ENCODE data around the gene PDXP.
A peak's percentile ranks its signal among the peaks of the same experiment; 100 is the strongest.

PDXP gene

GRCh38 chr22:37696657-37697537 lies 38.4 kb downstream of the PDXP start, which contains the start of gene TRIOBP:
Gene TRIOBP, plus strand, starts transcription at chr22:37697048. Its CDS starts 4,318 bp downstream, at chr22:37701366.
- DNase-seq (ENCODE audit: low read depth in 2 of 2), result peak; percentile 60 to 80

DNA sequence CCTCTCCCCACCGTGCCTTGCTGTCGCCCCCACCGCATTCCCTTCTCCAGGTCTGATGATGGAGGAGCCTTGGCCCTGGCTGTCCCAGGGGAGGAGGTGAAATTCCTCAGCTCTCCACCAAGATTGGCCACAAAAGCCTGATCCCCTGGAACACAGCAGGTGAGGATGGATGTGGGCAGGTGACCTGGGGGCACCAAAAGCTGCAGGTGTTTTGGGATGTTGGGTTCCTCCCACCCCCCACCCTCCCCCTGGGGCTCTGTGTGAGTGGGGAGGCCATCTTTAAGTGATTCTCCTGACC lies 39.0 kb downstream of the PDXP start:
- no peak for DNase-seq (ENCODE audit: low read depth in 2 of 2)

- DNase-seq (ENCODE audit: low read depth in 2 of 2), result no peak
These were observed 42.7 kb downstream of the PDXP start for GRCh38 chr22:37701141-37701786.

- DNase-seq (ENCODE audit: low read depth in 2 of 2), result no peak
These were observed 45.4 kb downstream of the PDXP start for GRCh38 chr22:37703906-37704305.

DNA sequence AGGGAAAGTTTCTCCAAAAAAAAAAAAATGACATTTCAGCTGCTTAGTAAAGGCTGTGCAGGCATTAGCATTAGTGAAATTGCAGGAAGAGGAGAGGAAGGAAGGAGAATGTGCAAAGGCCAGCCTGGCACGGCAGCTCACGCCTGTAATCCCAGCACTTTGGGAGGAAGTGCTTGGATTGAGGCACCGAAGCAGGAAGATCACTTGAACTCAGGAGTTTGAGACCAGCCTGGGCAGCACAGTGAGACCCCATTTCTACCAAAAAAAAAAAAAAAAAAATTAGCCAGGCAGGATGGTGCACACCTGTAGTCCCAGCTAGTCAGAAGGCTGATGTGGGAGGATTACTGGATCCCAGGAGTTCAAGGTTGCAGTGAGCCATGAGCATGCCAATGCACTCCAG lies 46.1 kb downstream of the PDXP start:
- no peak for DNase-seq (ENCODE audit: low read depth in 2 of 2)

DNA sequence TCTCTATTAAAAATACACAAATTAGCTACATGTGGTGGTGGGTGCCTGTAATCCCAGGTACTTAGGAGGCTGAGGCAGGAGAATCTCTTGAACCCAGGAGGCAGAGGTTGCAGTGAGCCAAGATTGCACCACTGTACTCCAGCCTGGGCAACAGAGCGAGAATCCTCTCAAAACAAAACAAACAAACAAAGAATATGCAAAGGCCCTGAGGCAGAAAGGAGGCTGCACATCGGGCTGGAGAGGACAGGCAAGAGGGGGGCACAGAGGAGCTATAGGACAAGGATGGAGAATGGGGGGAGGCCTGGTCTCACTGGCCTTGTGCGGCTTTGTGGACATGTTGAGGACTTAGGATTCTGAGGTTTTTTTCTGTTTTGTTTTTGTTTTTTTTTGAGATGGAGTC lies 46.7 kb downstream of the PDXP start:
- no peak for DNase-seq (ENCODE audit: low read depth in 2 of 2)

GRCh38 chr22:37708580-37709444 lies 50.3 kb downstream of the PDXP start:
- DNase-seq (ENCODE audit: low read depth in 2 of 2), result no peak

- DNase-seq (ENCODE audit: low read depth in 2 of 2), result no peak
These were observed 50.9 kb downstream of the PDXP start for GRCh38 chr22:37709445-37709765.

DNA sequence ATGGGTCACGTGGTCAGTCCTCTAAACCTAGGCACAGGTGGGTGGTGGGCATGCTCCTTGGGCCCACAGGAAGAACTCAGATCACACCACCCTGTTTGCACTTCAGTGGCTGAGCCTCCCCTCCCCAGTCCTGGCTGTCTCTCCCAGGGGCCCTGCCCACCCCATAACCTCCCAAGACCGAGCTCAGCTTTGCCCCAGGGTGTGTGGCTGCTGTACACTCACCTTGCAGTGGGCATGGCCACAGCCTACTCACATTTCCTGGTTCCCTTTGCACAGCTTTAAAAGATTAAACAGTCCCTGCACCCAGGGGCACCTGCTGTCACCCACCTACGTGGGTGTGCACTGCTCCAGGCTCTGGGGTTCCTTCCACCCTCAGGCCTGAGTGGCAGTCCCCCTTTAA lies 52.2 kb downstream of the PDXP start:
- no peak for DNase-seq (ENCODE audit: low read depth in 2 of 2)

DNA sequence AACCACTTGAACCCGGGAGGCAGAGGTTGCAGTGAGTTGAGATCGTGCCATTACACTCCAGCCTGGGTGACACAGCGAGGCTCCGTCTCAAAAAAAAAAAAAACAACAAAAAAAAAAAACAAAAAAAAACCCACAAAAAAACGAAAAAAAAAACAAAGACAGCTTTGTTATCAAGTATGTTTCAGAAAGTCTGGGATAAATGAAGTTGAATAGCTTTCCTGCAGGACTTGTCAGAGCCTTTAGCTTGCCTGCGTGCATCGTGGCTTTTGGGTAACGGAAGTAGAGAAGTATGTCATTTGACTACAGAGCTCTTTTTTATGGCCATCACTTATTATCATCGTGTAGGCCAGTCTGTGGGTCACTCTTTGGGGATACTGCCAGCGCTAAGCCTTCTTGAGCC lies 53.0 kb downstream of the PDXP start:
- no peak for DNase-seq (ENCODE audit: low read depth in 2 of 2)

GRCh38 chr22:37713761-37714160 lies 55.2 kb downstream of the PDXP start:
- DNase-seq (ENCODE audit: low read depth in 2 of 2), result no peak

- DNase-seq (ENCODE audit: low read depth in 2 of 2), result no peak
These were observed 56.1 kb downstream of the PDXP start for GRCh38 chr22:37714634-37715033.

- no peak for DNase-seq (ENCODE audit: low read depth in 2 of 2)
These were observed 57.2 kb downstream of the PDXP start for GRCh38 chr22:37715760-37716159.

Data from stimulated activated CD4-positive, alpha-beta T cell treated with anti-CD3 and anti-CD28 coated beads, Interleukin-1b, Interleukin-23, amount 100 ng/mL, for 4 hours (primary cell).